Astrocyte (in vitro differentiated cells and primary cell): ENCODE results near the gene RXFP2. TPM values are rescaled to one million over a fixed set of nuclear protein-coding genes. Genes with fewer than 3 reads are reported as not detected.

ENCODE experiments used
- DNase-seq: peaks from one replicate; pipeline ENCODE4 v3.0.0-alpha.2; 2010; ENCODE audit warnings: low read depth
- FAIRE-seq: peaks from 2 replicates; lab custom pipeline; 2011; peaks lifted over from hg19 to GRCh38; lab: Jason Lieb, UNC
- H2AFZ ChIP-seq: 2 replicates; pipeline ENCODE4 v1.6.0; 2012; ENCODE audit warnings: low read depth, low read length, inconsistent platforms
- H3K27ac ChIP-seq: 2 replicates; pipeline ENCODE4 v1.5.1; 2011; ENCODE audit warnings: low read depth, low read length, inconsistent platforms
- H3K27me3 ChIP-seq: 2 replicates; pipeline ENCODE4 v1.6.0; 2011; ENCODE audit warnings: low read length, inconsistent platforms; ENCODE audit not compliant: insufficient read depth
- H3K36me3 ChIP-seq: 2 replicates; pipeline ENCODE4 v1.5.1; 2011; ENCODE audit warnings: low read length, inconsistent platforms; ENCODE audit not compliant: insufficient read depth
- H3K4me1 ChIP-seq: 2 replicates; pipeline ENCODE4 v1.5.1; 2011; ENCODE audit warnings: low read length, inconsistent platforms; ENCODE audit not compliant: insufficient read depth
- H3K4me2 ChIP-seq: 2 replicates; pipeline ENCODE4 v1.6.0; 2012; ENCODE audit warnings: low read length, inconsistent platforms
- H3K4me3 ChIP-seq: 2 replicates; pipeline ENCODE4 v1.5.1; 2011; ENCODE audit warnings: low read depth, mild to moderate bottlenecking, low read length, inconsistent platforms; ENCODE audit not compliant: insufficient read depth
- H3K79me2 ChIP-seq: 2 replicates; pipeline ENCODE4 v1.6.0; 2012; ENCODE audit warnings: mild to moderate bottlenecking, low read length, inconsistent platforms; ENCODE audit not compliant: insufficient read depth
- H3K9ac ChIP-seq: 2 replicates; pipeline ENCODE4 v1.6.0; 2012; ENCODE audit warnings: mild to moderate bottlenecking, low read length, inconsistent platforms
- H3K9me3 ChIP-seq: 2 replicates; pipeline ENCODE4 v1.5.1; 2012; ENCODE audit warnings: low read depth, mild to moderate bottlenecking, low read length, inconsistent platforms; ENCODE audit not compliant: insufficient read depth
- H4K20me1 ChIP-seq: 2 replicates; pipeline ENCODE4 v1.6.0; 2012; ENCODE audit warnings: low read length, inconsistent platforms; ENCODE audit not compliant: insufficient read depth
- H3K27ac Mint-ChIP-seq: one replicate; pipeline ENCODE4 v1.8.0; 2021; ENCODE audit warnings: mild to moderate bottlenecking, mixed read lengths; ENCODE audit not compliant: unreplicated experiment
- H3K27me3 Mint-ChIP-seq: one replicate; pipeline ENCODE4 v1.8.0; 2021; ENCODE audit warnings: low read depth, mixed read lengths; ENCODE audit not compliant: unreplicated experiment
- H3K36me3 Mint-ChIP-seq: one replicate; pipeline ENCODE4 v1.8.0; 2021; ENCODE audit warnings: low read depth, mixed read lengths; ENCODE audit not compliant: unreplicated experiment
- H3K4me1 Mint-ChIP-seq: one replicate; pipeline ENCODE4 v1.8.0; 2021; ENCODE audit warnings: low read depth, mixed read lengths; ENCODE audit not compliant: unreplicated experiment
- H3K4me3 Mint-ChIP-seq: one replicate; pipeline ENCODE4 v1.8.0; 2021; ENCODE audit warnings: mild to moderate bottlenecking, moderate library complexity, mixed read lengths; ENCODE audit not compliant: unreplicated experiment
- H3K9me3 Mint-ChIP-seq: one replicate; pipeline ENCODE4 v1.8.0; 2021; ENCODE audit warnings: mild to moderate bottlenecking, mixed read lengths; ENCODE audit not compliant: unreplicated experiment
- CTCF ChIP-seq: IDR thresholded peaks from 2 replicates; pipeline ENCODE4 v1.5.1; 2011; ENCODE audit warnings: low read depth, mild to moderate bottlenecking, inconsistent platforms, low read length, moderate library complexity; ENCODE audit not compliant: insufficient read depth
- EZH2 ChIP-seq: IDR thresholded peaks from 2 replicates; pipeline ENCODE4 v1.6.1; 2012; ENCODE audit warnings: mild to moderate bottlenecking, low read length, inconsistent platforms; ENCODE audit not compliant: insufficient read depth
- total RNA-seq: library from RNA; stranded (reverse); gene quantifications from 2 replicates; pipeline ENCODE4 v1.2.1, GENCODE V29; 2021

The RXFP2 gene
- total RNA-seq, 1 donor from 2014 or later: not detected

- Mint-ChIP-seq H3K27ac (no peak overlapping the region), H3K27me3 (peaks cover 7% of the 10 kb centered on the region), H3K4me1 (no peaks in the 10 kb centered on the region), H3K36me3 (no peaks in the 10 kb centered on the region), H3K4me3 (no peak overlapping the region), H3K9me3 (no peaks in the 10 kb centered on the region)
- Histone ChIP-seq H3K4me2 (no peak overlapping the region), H3K4me1 (no peaks in the 10 kb centered on the region), H2AFZ (no peak overlapping the region), H3K27me3 (peaks cover 5% of the 10 kb centered on the region), H3K79me2 (no peaks in the 10 kb centered on the region), H3K9ac (no peak overlapping the region), H3K4me3 (no peak overlapping the region), H4K20me1 (no peaks in the 10 kb centered on the region), H3K9me3 (no peaks in the 10 kb centered on the region), H3K27ac (no peak overlapping the region), H3K36me3 (no peaks in the 10 kb centered on the region)
- DNase-seq (no peak), FAIRE-seq (no peak)
- TF ChIP-seq EZH2: no peak
- TF ChIP-seq CTCF: no peak
Observed at GRCh38 chr13:31717583-31717982, 21.7 kb upstream of the RXFP2 start.

- Mint-ChIP-seq H3K4me1 (no peaks in the 10 kb centered on the region), H3K9me3 (no peaks in the 10 kb centered on the region), H3K36me3 (no peaks in the 10 kb centered on the region), H3K27ac (no peak overlapping the region), H3K4me3 (no peak overlapping the region), H3K27me3 (peaks cover 4% of the 10 kb centered on the region)
- no peaks in the 10 kb centered on the region for H3K9me3 ChIP-seq
- H3K36me3 ChIP-seq: no peaks in the 10 kb centered on the region
- TF ChIP-seq EZH2: no peak
- peaks cover 5% of the 10 kb centered on the region for H3K27me3 ChIP-seq
- H4K20me1 ChIP-seq: no peaks in the 10 kb centered on the region
- no peak overlapping the region for H3K27ac ChIP-seq
- H3K79me2 ChIP-seq: no peaks in the 10 kb centered on the region
- no peak overlapping the region for H3K4me2 ChIP-seq
- H3K4me3 ChIP-seq: no peak overlapping the region
- H3K4me1 ChIP-seq: no peaks in the 10 kb centered on the region
- no peak overlapping the region for H3K9ac ChIP-seq
- DNase-seq (no peak), FAIRE-seq (no peak)
- H2AFZ ChIP-seq: no peak overlapping the region
Observed at GRCh38 chr13:31719214-31719613, 20.1 kb upstream of the RXFP2 start.

- H4K20me1 ChIP-seq: no peaks in the 10 kb centered on the region
- H3K9me3 ChIP-seq: peaks cover 3% of the 10 kb centered on the region
- DNase-seq: no peak
- no peak overlapping the region for H3K4me3 Mint-ChIP-seq
- no peak for TF ChIP-seq CTCF
- TF ChIP-seq EZH2: no peak
- no peaks in the 10 kb centered on the region for H3K36me3 ChIP-seq
- H3K4me3 ChIP-seq: no peak overlapping the region
- FAIRE-seq: no peak
- no peaks in the 10 kb centered on the region for H3K4me1 ChIP-seq
- H3K27ac ChIP-seq: no peak overlapping the region
- no peaks in the 10 kb centered on the region for H3K9me3 Mint-ChIP-seq
- H3K36me3 Mint-ChIP-seq: no peaks in the 10 kb centered on the region
- peaks cover 5% of the 10 kb centered on the region for H3K27me3 ChIP-seq
- H3K4me2 ChIP-seq: no peak overlapping the region
- no peak overlapping the region for H3K9ac ChIP-seq
- H3K79me2 ChIP-seq: no peaks in the 10 kb centered on the region
- no peak overlapping the region for H3K27ac Mint-ChIP-seq
- H3K4me1 Mint-ChIP-seq: no peaks in the 10 kb centered on the region
- H3K27me3 Mint-ChIP-seq: no peaks in the 10 kb centered on the region
- H2AFZ ChIP-seq: no peak overlapping the region
Observed at GRCh38 chr13:31722673-31723072, 16.7 kb upstream of the RXFP2 start.
